SJCRH30 (cell line): Measurements from ENCODE around the gene TNS3. TPM values are rescaled to one million over a fixed set of nuclear protein-coding genes. Genes with fewer than 3 reads are reported as not detected.
"Not testable (repeated sequence)": the region's sequence is repeated elsewhere in the genome, so short reads cannot be mapped to it uniquely, and the experiment has no call there.

Experiments used
- DNase-seq, 2 experiments: peaks; one replicate each; pipeline ENCODE4 v3.0.0-alpha.2; 2015 to 2020
- H3K27ac ChIP-seq: fragments of 250-450 bp; sonication (Bioruptor Pico); 2 replicates; pipeline ENCODE4 v1.5.1; 2020; ENCODE audit warnings: mild to moderate bottlenecking, moderate library complexity
- H3K27me3 ChIP-seq: fragments of 250-450 bp; sonication (Bioruptor Pico); 2 replicates; pipeline ENCODE4 v1.5.1; 2020; ENCODE audit warnings: mild to moderate bottlenecking, moderate library complexity
- H3K36me3 ChIP-seq: fragments of 250-450 bp; sonication (Bioruptor Pico); 2 replicates; pipeline ENCODE4 v1.5.1; 2020; ENCODE audit warnings: mild to moderate bottlenecking, moderate library complexity
- H3K4me1 ChIP-seq: fragments of 250-450 bp; sonication (Bioruptor Pico); 2 replicates; pipeline ENCODE4 v1.5.1; 2020; ENCODE audit warnings: mild to moderate bottlenecking, moderate library complexity
- H3K4me3 ChIP-seq: fragments of 250-450 bp; sonication (Bioruptor Pico); 2 replicates; pipeline ENCODE4 v1.5.1; 2020; ENCODE audit warnings: mild to moderate bottlenecking, moderate library complexity
- H3K9me3 ChIP-seq: fragments of 250-450 bp; sonication (Bioruptor Pico); replicated peaks from 2 replicates; pipeline ENCODE4 v1.5.1; 2020; ENCODE audit warnings: mild to moderate bottlenecking, moderate library complexity
- total RNA-seq: library from RNA; depleted of rRNA; stranded (reverse); fragments of >200 nt; shearing (Covaris generic); gene quantifications from 2 replicates; pipeline ENCODE4 v1.2.3, GENCODE V29; 2014

The TNS3 gene
- total RNA-seq, 1 experiment from 2014 or later = 65.1 TPM

- H3K36me3 ChIP-seq = no peaks in the 10 kb centered on the region
These were observed 31.0 kb downstream of the TNS3 start for GRCh38 chr7:47550788-47551470.

GRCh38 chr7:47549916-47550315 is 32.0 kb downstream of the TNS3 start:
- Histone ChIP-seq H3K4me3 (no peak overlapping the region), H3K36me3 (no peaks in the 10 kb centered on the region), H3K4me1 (no peaks in the 10 kb centered on the region; the same call in 1 of the 2 replicates), H3K27me3 (no peaks in the 10 kb centered on the region), H3K9me3 (no peaks in the 10 kb centered on the region), H3K27ac (no peak overlapping the region)
- DNase-seq = no peak

More at GRCh38 chr7:47550788-47551470, 31.0 kb downstream of the TNS3 start:
- no peak overlapping the region for H3K27ac ChIP-seq
- no peak overlapping the region for H3K4me3 ChIP-seq
- no peaks in the 10 kb centered on the region for H3K9me3 ChIP-seq
- H3K27me3 ChIP-seq = no peaks in the 10 kb centered on the region
- DNase-seq = no peak
- H3K4me1 ChIP-seq = no peaks in the 10 kb centered on the region; the same call in 1 of the 2 replicates

GRCh38 chr7:47549397-47549796 is 32.5 kb downstream of the TNS3 start:
- H3K27ac ChIP-seq = no peak overlapping the region
- no peaks in the 10 kb centered on the region for H3K27me3 ChIP-seq
- no peaks in the 10 kb centered on the region; the same call in 1 of the 2 replicates for H3K4me1 ChIP-seq
- no peaks in the 10 kb centered on the region for H3K9me3 ChIP-seq
- no peak for DNase-seq
- H3K4me3 ChIP-seq = no peak overlapping the region
- H3K36me3 ChIP-seq = no peaks in the 10 kb centered on the region

GRCh38 chr7:47548546-47548945 is 33.4 kb downstream of the TNS3 start:
- Histone ChIP-seq H3K27ac (no peak overlapping the region), H3K27me3 (no peaks in the 10 kb centered on the region), H3K9me3 (no peaks in the 10 kb centered on the region), H3K4me1 (no peaks in the 10 kb centered on the region; the same call in 1 of the 2 replicates), H3K36me3 (no peaks in the 10 kb centered on the region), H3K4me3 (no peak overlapping the region)
- no peak for DNase-seq

- H3K36me3 ChIP-seq = no peaks in the 10 kb centered on the region
- DNase-seq = no peak
- no peaks in the 10 kb centered on the region; the same call in 1 of the 2 replicates for H3K4me1 ChIP-seq
- no peak overlapping the region for H3K27ac ChIP-seq
- no peak overlapping the region for H3K4me3 ChIP-seq
- no peaks in the 10 kb centered on the region for H3K27me3 ChIP-seq
- H3K9me3 ChIP-seq = no peaks in the 10 kb centered on the region
These were observed 35.0 kb downstream of the TNS3 start for GRCh38 chr7:47546733-47547494.

GRCh38 chr7:47546171-47546570 is 35.7 kb downstream of the TNS3 start:
- H3K36me3 ChIP-seq = no peaks in the 10 kb centered on the region
- no peak overlapping the region for H3K4me3 ChIP-seq
- no peaks in the 10 kb centered on the region for H3K4me1 ChIP-seq
- H3K9me3 ChIP-seq = no peaks in the 10 kb centered on the region
- no peak for DNase-seq
- H3K27me3 ChIP-seq = no peaks in the 10 kb centered on the region
- H3K27ac ChIP-seq = no peak overlapping the region

GRCh38 chr7:47544416-47544815 is 37.5 kb downstream of the TNS3 start:
- Histone ChIP-seq H3K36me3 (no peaks in the 10 kb centered on the region), H3K4me3 (no peak overlapping the region), H3K4me1 (no peaks in the 10 kb centered on the region), H3K9me3 (no peaks in the 10 kb centered on the region), H3K27ac (no peak overlapping the region), H3K27me3 (no peaks in the 10 kb centered on the region)
- DNase-seq = no peak

- no peaks in the 10 kb centered on the region for H3K27me3 ChIP-seq
- no peaks in the 10 kb centered on the region for H3K36me3 ChIP-seq
- H3K4me1 ChIP-seq = peaks cover 4% of the 10 kb centered on the region; the same call in 1 of the 2 replicates
- no peak overlapping the region for H3K4me3 ChIP-seq
- no peaks in the 10 kb centered on the region for H3K9me3 ChIP-seq
- DNase-seq = no peak
- H3K27ac ChIP-seq = no peak overlapping the region
These were observed 38.2 kb downstream of the TNS3 start for GRCh38 chr7:47543714-47544113.

GRCh38 chr7:47543056-47543455 is 38.9 kb downstream of the TNS3 start:
- DNase-seq = no peak
- Histone ChIP-seq H3K36me3 (no peaks in the 10 kb centered on the region), H3K9me3 (no peaks in the 10 kb centered on the region), H3K4me3 (no peak overlapping the region), H3K27me3 (no peaks in the 10 kb centered on the region), H3K4me1 (peaks cover 10% of the 10 kb centered on the region; the same call in 1 of the 2 replicates), H3K27ac (no peak overlapping the region)

- DNase-seq = no peak
- no peaks in the 10 kb centered on the region for H3K9me3 ChIP-seq
- peaks cover 11% of the 10 kb centered on the region; the same call in 1 of the 2 replicates for H3K4me1 ChIP-seq
- no peaks in the 10 kb centered on the region for H3K36me3 ChIP-seq
- H3K27me3 ChIP-seq = no peaks in the 10 kb centered on the region
- no peak overlapping the region for H3K27ac ChIP-seq
- H3K4me3 ChIP-seq = no peak overlapping the region
These were observed 39.9 kb downstream of the TNS3 start for GRCh38 chr7:47542051-47542450.

- H3K27ac ChIP-seq, H3K36me3 ChIP-seq, H3K27me3 ChIP-seq, H3K9me3 ChIP-seq, DNase-seq, H3K4me3 ChIP-seq: not testable (repeated sequence)
- peaks cover 11% of the 10 kb centered on the region; the same call in 1 of the 2 replicates for H3K4me1 ChIP-seq
These were observed 40.4 kb downstream of the TNS3 start for GRCh38 chr7:47541485-47541884.

GRCh38 chr7:47540387-47541350 is 41.2 kb downstream of the TNS3 start:
- DNase-seq = no peak
- Histone ChIP-seq H3K36me3 (no peaks in the 10 kb centered on the region), H3K27ac (no peak overlapping the region), H3K27me3 (no peaks in the 10 kb centered on the region), H3K4me1 (peaks cover 15% of the 10 kb centered on the region; the same call in 1 of the 2 replicates), H3K9me3 (no peaks in the 10 kb centered on the region), H3K4me3 (no peak overlapping the region)

GRCh38 chr7:47540053-47540386 is 41.9 kb downstream of the TNS3 start:
- Histone ChIP-seq H3K27ac (no peak overlapping the region), H3K4me3 (no peak overlapping the region), H3K36me3 (no peaks in the 10 kb centered on the region), H3K9me3 (no peaks in the 10 kb centered on the region), H3K27me3 (no peaks in the 10 kb centered on the region), H3K4me1 (peaks cover 22% of the 10 kb centered on the region)
- DNase-seq = no peak

- peaks cover 27% of the 10 kb centered on the region for H3K4me1 ChIP-seq
- no peak overlapping the region for H3K27ac ChIP-seq
- H3K27me3 ChIP-seq = no peaks in the 10 kb centered on the region
- no peak for DNase-seq
- H3K4me3 ChIP-seq = no peak overlapping the region
- H3K36me3 ChIP-seq = no peaks in the 10 kb centered on the region
- H3K9me3 ChIP-seq = no peaks in the 10 kb centered on the region
These were observed 42.4 kb downstream of the TNS3 start for GRCh38 chr7:47539398-47540052.
